Liver (tissue), 9 donors: ENCODE results near the gene AGMAT. TPM values are rescaled to one million over a fixed set of nuclear protein-coding genes. Genes with fewer than 3 reads are reported as not detected.

ENCODE experiments used
- DNase-seq: peaks from one replicate; pipeline ENCODE4 v3.0.0-alpha.2; 2017; ENCODE audit warnings: low spot score
- H3K27ac ChIP-seq, 2 donors: one replicate each; pipeline ENCODE4 v1.7.0; 2013; ENCODE audit warnings: inconsistent platforms in 2 of 2, low read length in 2 of 2, control low read depth in 1 of 2, low read depth in 1 of 2, mild to moderate bottlenecking in 1 of 2
- H3K27me3 ChIP-seq, 4 donors: one replicate each; pipeline versions ENCODE4 v1.6.1 to v1.7.0; 2013; ENCODE audit warnings: low read length in 3 of 4, inconsistent platforms in 1 of 4, mild to moderate bottlenecking in 1 of 4, moderate library complexity in 1 of 4; ENCODE audit not compliant: control insufficient read depth in 4 of 4, insufficient read depth in 4 of 4
- H3K36me3 ChIP-seq, 4 donors: one replicate each; pipeline versions ENCODE4 v1.6.1 to v1.7.0; 2013; ENCODE audit warnings: low read length in 3 of 4, mild to moderate bottlenecking in 3 of 4, low read depth in 1 of 4, moderate library complexity in 1 of 4; ENCODE audit not compliant: control insufficient read depth in 4 of 4, insufficient read depth in 3 of 4
- H3K4me1 ChIP-seq, 4 donors: one replicate each; pipeline versions ENCODE4 v1.6.1 to v1.7.0; 2013; ENCODE audit warnings: low read length in 3 of 4, mild to moderate bottlenecking in 3 of 4, moderate library complexity in 1 of 4; ENCODE audit not compliant: control insufficient read depth in 4 of 4, insufficient read depth in 4 of 4
- H3K4me3 ChIP-seq, 3 donors: one replicate each; pipeline versions ENCODE4 v1.6.1 to v1.7.0; 2013; ENCODE audit warnings: low read length in 3 of 3, control low read depth in 1 of 3, low read depth in 1 of 3, mild to moderate bottlenecking in 1 of 3
- H3K9ac ChIP-seq, 2 donors: one replicate each; pipeline ENCODE4 v1.7.0; 2013; ENCODE audit warnings: low read length in 2 of 2, mild to moderate bottlenecking in 2 of 2, moderate library complexity in 2 of 2, control low read depth in 1 of 2, low read depth in 1 of 2
- H3K9me3 ChIP-seq, 4 donors: one replicate each; pipeline versions ENCODE4 v1.6.1 to v1.7.0; 2013; ENCODE audit warnings: low read length in 3 of 4; ENCODE audit not compliant: control insufficient read depth in 4 of 4
- CTCF ChIP-seq: fragments of 150-350 bp; IDR thresholded peaks from 2 replicates; pipeline ENCODE4 v1.5.1; 2017; ENCODE audit warnings: improper control_type of control experiment, low read depth, low read length; ENCODE audit not compliant: missing input control
- EGR1 ChIP-seq, 2 donors: IDR thresholded peaks; 2 replicates each; pipeline ENCODE4 v1.6.1; 2016 to 2018; ENCODE audit warnings: antibody characterized with exemption in 2 of 2, low read depth in 2 of 2
- FOXA1 ChIP-seq: IDR thresholded peaks from 2 replicates; pipeline ENCODE4 v1.6.1; 2016; ENCODE audit warnings: antibody characterized with exemption
- FOXA2 ChIP-seq: IDR thresholded peaks from 2 replicates; pipeline ENCODE4 v1.6.1; 2016; ENCODE audit warnings: antibody characterized with exemption
- GABPA ChIP-seq, 2 donors: IDR thresholded peaks in 1 of 2; conservative IDR thresholded peaks in 1 of 2; 2 replicates each; pipeline ENCODE4 v1.6.1; 2016; ENCODE audit warnings: antibody characterized with exemption in 2 of 2, mild to moderate bottlenecking in 1 of 2, moderate library complexity in 1 of 2
- HNF4A ChIP-seq, 2 donors: conservative IDR thresholded peaks; 2 replicates each; pipeline ENCODE4 v1.6.1; 2016; ENCODE audit warnings: antibody characterized with exemption in 2 of 2, mild to moderate bottlenecking in 2 of 2
- HNF4G ChIP-seq: IDR thresholded peaks from 2 replicates; pipeline ENCODE4 v1.6.1; 2016; ENCODE audit warnings: antibody characterized with exemption
- JUND ChIP-seq, 2 donors: IDR thresholded peaks; 2 replicates each; pipeline ENCODE4 v1.6.1; 2016; ENCODE audit warnings: antibody characterized with exemption in 2 of 2
- NR2F2 ChIP-seq: IDR thresholded peaks from 2 replicates; pipeline ENCODE4 v1.6.1; 2016; ENCODE audit warnings: antibody characterized with exemption
- RAD21 ChIP-seq, 2 donors: IDR thresholded peaks; 2 replicates each; pipeline ENCODE4 v1.6.1; 2016; ENCODE audit warnings: antibody characterized with exemption in 2 of 2, mild to moderate bottlenecking in 2 of 2
- RXRA ChIP-seq, 2 donors: IDR thresholded peaks; 2 replicates each; pipeline ENCODE4 v1.6.1; 2017 to 2018; ENCODE audit warnings: antibody characterized with exemption in 2 of 2, mild to moderate bottlenecking in 1 of 2
- SP1 ChIP-seq: IDR thresholded peaks from 2 replicates; pipeline ENCODE4 v1.6.1; 2018; ENCODE audit warnings: antibody characterized with exemption, mild to moderate bottlenecking
- TAF1 ChIP-seq: conservative IDR thresholded peaks from 2 replicates; pipeline ENCODE4 v1.6.1; 2016; ENCODE audit warnings: antibody characterized with exemption, mild to moderate bottlenecking
- WGBS: extraction: QIAGEN DNeasy Blood & Tissue Kit; methylation state at CpG from one replicate; pipeline ENCODE4 v1.1.7; 2013; 5-methylcytosine and 5-hydroxymethylcytosine counted together
- polyA plus RNA-seq, 2 donors: library from polyadenylated mRNA; stranded (reverse) in 1 of 2; unstranded in 1 of 2; fragments of 200-250 nt in 1 of 2; fragments of >200 nt in 1 of 2; fragmentation: Nextera tagmentation in 1 of 2; extraction: Ambion mirVana in 1 of 2; gene quantifications; one replicate each; pipeline versions ENCODE4 v1.2.1 to v1.2.3, GENCODE V29; 2013 to 2015
- total RNA-seq, 2 donors: library from RNA; depleted of rRNA; stranded (reverse); fragments of >200 nt; gene quantifications; one replicate each; pipeline ENCODE4 v1.2.3, GENCODE V29; 2014
- TF ChIP-seq, protein P1 (sequence below): IDR thresholded peaks from 2 replicates; pipeline ENCODE4 v1.6.1; 2016; ENCODE audit warnings: antibody characterized with exemption
- TF ChIP-seq, protein P2 (sequence below): IDR thresholded peaks from 2 replicates; pipeline ENCODE4 v1.6.1; 2016; ENCODE audit warnings: antibody characterized with exemption, mild to moderate bottlenecking
- TF ChIP-seq, protein P3 (sequence below): IDR thresholded peaks from 2 replicates; pipeline ENCODE4 v1.6.1; 2016; ENCODE audit warnings: antibody characterized with exemption
- TF ChIP-seq, protein P4 (sequence below): IDR thresholded peaks from 2 replicates; pipeline ENCODE4 v1.6.1; 2016; ENCODE audit warnings: antibody characterized with exemption
- donor health status: healthy.
- donor health status: healthy.
- donor health status: healthy.
- donor health status: healthy.
- donor health status: healthy.

Gene AGMAT
- total and polyA plus RNA-seq, 4 donors = 31.9 to 83.6 (median 40.6) TPM

GRCh38 chr1:15570861-15571260 lies 14.0 kb downstream of the AGMAT start:
- Histone ChIP-seq H3K9me3 (no peaks in the 10 kb centered on the region), H3K9ac (no peak overlapping the region), H3K27me3 (no peaks in the 10 kb centered on the region), H3K4me1 (peaks cover 3 to 15% (median 8%) of the 10 kb centered on the region in 4 donors), H3K27ac (no peak overlapping the region), H3K4me3 (no peak overlapping the region), H3K36me3 (peaks cover 4 to 46% (median 36%) of the 10 kb centered on the region in 4 donors)
- DNase-seq = no peak
- 66% methylated on average over 1 of the region's 1 CpG for WGBS
- TF ChIP-seq EGR1 (IDR thresholded peaks at IDR 0.05; ENCODE audit: low read depth in 2 of 2) (no peak), NR2F2 (no peak), JUND (IDR thresholded peaks at IDR 0.05) (no peak), HNF4A (conservative IDR thresholded peaks at IDR 0.05) (no peak), GABPA (IDR thresholded peaks at IDR 0.05 in 1 of 2, conservative IDR thresholded peaks at IDR 0.05 in 1 of 2) (no peak), RAD21 (IDR thresholded peaks at IDR 0.05) (no peak), SP1 (no peak), TAF1 (no peak), FOXA1 (no peak), RXRA (IDR thresholded peaks at IDR 0.05) (no peak), CTCF (no peak), HNF4G (no peak), FOXA2 (no peak)
- TF ChIP-seq, protein P1, sequence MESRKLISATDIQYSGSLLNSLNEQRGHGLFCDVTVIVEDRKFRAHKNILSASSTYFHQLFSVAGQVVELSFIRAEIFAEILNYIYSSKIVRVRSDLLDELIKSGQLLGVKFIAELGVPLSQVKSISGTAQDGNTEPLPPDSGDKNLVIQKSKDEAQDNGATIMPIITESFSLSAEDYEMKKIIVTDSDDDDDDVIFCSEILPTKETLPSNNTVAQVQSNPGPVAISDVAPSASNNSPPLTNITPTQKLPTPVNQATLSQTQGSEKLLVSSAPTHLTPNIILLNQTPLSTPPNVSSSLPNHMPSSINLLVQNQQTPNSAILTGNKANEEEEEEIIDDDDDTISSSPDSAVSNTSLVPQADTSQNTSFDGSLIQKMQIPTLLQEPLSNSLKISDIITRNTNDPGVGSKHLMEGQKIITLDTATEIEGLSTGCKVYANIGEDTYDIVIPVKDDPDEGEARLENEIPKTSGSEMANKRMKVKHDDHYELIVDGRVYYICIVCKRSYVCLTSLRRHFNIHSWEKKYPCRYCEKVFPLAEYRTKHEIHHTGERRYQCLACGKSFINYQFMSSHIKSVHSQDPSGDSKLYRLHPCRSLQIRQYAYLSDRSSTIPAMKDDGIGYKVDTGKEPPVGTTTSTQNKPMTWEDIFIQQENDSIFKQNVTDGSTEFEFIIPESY = no peak
- TF ChIP-seq, protein P2, sequence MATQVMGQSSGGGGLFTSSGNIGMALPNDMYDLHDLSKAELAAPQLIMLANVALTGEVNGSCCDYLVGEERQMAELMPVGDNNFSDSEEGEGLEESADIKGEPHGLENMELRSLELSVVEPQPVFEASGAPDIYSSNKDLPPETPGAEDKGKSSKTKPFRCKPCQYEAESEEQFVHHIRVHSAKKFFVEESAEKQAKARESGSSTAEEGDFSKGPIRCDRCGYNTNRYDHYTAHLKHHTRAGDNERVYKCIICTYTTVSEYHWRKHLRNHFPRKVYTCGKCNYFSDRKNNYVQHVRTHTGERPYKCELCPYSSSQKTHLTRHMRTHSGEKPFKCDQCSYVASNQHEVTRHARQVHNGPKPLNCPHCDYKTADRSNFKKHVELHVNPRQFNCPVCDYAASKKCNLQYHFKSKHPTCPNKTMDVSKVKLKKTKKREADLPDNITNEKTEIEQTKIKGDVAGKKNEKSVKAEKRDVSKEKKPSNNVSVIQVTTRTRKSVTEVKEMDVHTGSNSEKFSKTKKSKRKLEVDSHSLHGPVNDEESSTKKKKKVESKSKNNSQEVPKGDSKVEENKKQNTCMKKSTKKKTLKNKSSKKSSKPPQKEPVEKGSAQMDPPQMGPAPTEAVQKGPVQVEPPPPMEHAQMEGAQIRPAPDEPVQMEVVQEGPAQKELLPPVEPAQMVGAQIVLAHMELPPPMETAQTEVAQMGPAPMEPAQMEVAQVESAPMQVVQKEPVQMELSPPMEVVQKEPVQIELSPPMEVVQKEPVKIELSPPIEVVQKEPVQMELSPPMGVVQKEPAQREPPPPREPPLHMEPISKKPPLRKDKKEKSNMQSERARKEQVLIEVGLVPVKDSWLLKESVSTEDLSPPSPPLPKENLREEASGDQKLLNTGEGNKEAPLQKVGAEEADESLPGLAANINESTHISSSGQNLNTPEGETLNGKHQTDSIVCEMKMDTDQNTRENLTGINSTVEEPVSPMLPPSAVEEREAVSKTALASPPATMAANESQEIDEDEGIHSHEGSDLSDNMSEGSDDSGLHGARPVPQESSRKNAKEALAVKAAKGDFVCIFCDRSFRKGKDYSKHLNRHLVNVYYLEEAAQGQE = no peak
- TF ChIP-seq, protein P3, sequence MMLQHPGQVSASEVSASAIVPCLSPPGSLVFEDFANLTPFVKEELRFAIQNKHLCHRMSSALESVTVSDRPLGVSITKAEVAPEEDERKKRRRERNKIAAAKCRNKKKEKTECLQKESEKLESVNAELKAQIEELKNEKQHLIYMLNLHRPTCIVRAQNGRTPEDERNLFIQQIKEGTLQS = no peak
- TF ChIP-seq, protein P4, sequence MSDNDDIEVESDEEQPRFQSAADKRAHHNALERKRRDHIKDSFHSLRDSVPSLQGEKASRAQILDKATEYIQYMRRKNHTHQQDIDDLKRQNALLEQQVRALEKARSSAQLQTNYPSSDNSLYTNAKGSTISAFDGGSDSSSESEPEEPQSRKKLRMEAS = no peak
